ENCODE measurements around the gene POU6F1.

POU6F1 gene

DNA sequence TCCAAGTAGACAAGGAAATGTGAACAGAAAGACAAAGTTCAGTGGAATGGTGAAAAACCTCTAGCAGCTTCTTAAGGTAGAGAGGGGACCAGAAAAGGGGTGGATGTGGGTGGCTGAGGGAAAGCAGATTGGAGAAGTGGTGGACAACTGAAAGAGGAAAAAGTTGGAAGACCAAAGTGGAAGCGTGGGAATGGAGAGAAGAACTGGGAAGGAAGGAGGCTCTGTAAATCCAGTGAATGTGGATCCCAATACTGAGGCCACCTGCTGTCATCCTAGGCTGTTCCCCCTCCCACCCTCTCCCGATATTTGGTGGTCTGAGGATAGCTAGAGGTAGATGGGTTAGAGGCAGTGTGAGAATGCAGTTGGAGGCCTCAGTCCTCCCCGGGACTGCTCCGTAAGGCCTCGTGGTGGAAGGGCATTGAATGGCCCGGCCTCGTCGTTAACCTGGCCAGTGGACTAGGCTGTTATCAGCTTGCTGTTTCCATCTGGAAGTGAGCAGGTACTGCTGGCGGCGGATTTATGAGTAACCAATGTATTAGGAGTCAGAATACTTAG is 822 bp upstream of the POU6F1 start:
- Histone ChIP-seq H3K9me3 (no peaks in the 10 kb centered on the region), H3K36me3 (no peaks in the 10 kb centered on the region), H3K4me3 (ENCODE audit: low read depth in 1 of 2, low read length in 1 of 2) (peak overlapping the region; percentile 85 to 87), H3K4me1 (ENCODE audit: control insufficient read depth in 1 of 2, insufficient read depth in 1 of 2, low read depth in 1 of 2, low read length in 1 of 2) (peaks cover 9 to 11% of the 10 kb centered on the region in 2 experiments), H3K27me3 (peaks cover 13% of the 10 kb centered on the region), H3K27ac (peak overlapping the region; percentile 71)
- TF ChIP-seq, protein P1, sequence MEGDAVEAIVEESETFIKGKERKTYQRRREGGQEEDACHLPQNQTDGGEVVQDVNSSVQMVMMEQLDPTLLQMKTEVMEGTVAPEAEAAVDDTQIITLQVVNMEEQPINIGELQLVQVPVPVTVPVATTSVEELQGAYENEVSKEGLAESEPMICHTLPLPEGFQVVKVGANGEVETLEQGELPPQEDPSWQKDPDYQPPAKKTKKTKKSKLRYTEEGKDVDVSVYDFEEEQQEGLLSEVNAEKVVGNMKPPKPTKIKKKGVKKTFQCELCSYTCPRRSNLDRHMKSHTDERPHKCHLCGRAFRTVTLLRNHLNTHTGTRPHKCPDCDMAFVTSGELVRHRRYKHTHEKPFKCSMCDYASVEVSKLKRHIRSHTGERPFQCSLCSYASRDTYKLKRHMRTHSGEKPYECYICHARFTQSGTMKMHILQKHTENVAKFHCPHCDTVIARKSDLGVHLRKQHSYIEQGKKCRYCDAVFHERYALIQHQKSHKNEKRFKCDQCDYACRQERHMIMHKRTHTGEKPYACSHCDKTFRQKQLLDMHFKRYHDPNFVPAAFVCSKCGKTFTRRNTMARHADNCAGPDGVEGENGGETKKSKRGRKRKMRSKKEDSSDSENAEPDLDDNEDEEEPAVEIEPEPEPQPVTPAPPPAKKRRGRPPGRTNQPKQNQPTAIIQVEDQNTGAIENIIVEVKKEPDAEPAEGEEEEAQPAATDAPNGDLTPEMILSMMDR (IDR thresholded peaks at IDR 0.05) = no peak

DNA sequence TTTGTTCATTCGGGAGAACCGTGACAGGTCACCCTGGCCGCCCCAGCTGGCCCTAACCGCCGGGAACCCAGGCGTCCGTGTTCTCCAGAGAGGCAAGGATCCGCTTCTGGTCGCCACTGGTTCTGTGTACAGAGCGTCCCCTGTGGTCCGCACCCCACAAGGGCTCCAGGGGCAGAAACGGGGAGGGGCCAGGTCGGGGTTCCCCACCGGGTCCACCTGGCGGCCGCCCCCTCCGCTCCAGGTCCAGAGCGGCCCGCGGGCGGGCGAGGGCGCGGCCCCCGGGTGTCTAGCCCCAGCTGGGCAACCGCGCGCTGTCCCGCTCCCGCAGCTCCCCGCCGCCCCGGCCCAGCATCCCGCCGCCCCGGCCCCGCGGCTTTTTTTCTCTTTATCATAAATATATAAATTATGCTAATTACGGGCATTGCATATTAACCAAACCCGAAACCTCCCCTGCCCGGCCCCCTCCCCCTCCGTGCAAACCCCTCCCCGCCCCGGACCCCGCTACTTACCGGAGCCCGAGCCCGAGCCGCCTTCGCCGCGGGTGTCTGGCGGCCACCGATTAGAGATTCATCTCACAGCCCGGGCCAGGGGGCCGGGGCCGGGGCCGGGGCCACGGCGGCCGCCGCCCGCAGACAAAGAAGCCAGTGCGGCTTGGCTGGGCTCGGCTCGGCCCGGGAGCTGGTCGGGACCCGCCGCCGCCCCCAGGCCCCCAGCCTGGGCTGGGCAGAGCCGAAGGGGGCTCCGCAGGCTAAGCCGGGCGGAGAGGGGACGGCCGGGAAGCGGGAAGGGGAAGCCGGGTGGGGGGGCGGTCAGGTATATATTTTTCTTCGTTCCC is 512 bp downstream of the POU6F1 start:
- H3K27ac ChIP-seq = peak overlapping the region; percentile 71
- H3K4me3 ChIP-seq (ENCODE audit: low read depth in 1 of 2, low read length in 1 of 2) = peak overlapping the region; percentile 85 to 87
- no peaks in the 10 kb centered on the region for H3K36me3 ChIP-seq
- peaks cover 13% of the 10 kb centered on the region for H3K27me3 ChIP-seq
- peaks cover 9 to 11% of the 10 kb centered on the region in 2 experiments for H3K4me1 ChIP-seq (ENCODE audit: control insufficient read depth in 1 of 2, insufficient read depth in 1 of 2, low read depth in 1 of 2, low read length in 1 of 2)
- no peaks in the 10 kb centered on the region for H3K9me3 ChIP-seq
- TF ChIP-seq, protein P1 (IDR thresholded peaks at IDR 0.05) = peak; percentile 9

DNA sequence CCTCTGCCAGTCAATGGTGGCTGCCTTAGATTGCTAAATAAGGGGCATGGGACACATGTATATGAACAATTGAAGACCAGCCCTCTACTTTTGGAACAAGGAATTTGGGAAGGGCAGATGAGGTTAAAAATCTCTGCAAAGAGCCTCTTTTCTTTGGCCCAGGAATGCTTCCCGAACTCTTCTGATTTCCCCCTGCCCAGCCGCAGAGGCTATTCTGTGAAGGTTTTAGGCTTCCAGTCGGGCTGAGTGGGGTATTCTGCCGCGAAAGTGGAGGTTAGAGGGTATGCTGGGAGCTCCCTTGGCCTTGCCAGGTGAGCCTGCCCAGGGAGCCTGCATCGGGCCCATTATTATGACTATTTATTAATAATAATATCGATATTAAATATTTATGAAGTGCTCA is 1.2 kb downstream of the POU6F1 start:
- Histone ChIP-seq H3K27ac (no peak overlapping the region), H3K27me3 (peaks cover 13% of the 10 kb centered on the region), H3K36me3 (no peaks in the 10 kb centered on the region), H3K9me3 (no peaks in the 10 kb centered on the region), H3K4me3 (ENCODE audit: low read depth in 1 of 2, low read length in 1 of 2) (peak overlapping the region; percentile 85 to 87), H3K4me1 (ENCODE audit: control insufficient read depth in 1 of 2, insufficient read depth in 1 of 2, low read depth in 1 of 2, low read length in 1 of 2) (peaks cover 9 to 11% of the 10 kb centered on the region in 2 experiments)
- TF ChIP-seq, protein P1 (IDR thresholded peaks at IDR 0.05) = no peak

DNA sequence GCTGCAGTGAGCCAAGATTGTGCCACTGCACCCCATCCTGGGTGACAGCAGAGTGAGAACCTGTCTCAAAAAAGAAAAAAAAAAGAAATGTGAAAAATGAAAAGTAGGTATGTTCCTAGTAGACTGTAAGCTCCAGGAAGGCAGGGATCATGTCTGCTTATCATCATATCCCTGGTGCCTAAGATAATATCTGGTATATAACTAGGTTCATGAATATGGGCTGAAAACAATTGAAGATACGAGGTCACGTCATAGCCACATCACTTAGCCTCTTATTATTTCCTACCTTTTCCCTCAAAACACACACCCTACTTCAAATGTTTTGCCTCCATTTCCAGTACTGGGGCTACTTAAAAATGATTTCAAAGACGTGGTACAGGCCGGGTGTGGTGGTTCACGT is 3.0 kb downstream of the POU6F1 start:
- peaks cover 13% of the 10 kb centered on the region for H3K27me3 ChIP-seq
- H3K9me3 ChIP-seq = no peaks in the 10 kb centered on the region
- H3K4me3 ChIP-seq (ENCODE audit: low read depth in 1 of 2, low read length in 1 of 2) = no peak overlapping the region
- no peak overlapping the region for H3K27ac ChIP-seq
- TF ChIP-seq, protein P1 (IDR thresholded peaks at IDR 0.05) = no peak
- peaks cover 9 to 11% of the 10 kb centered on the region in 2 experiments for H3K4me1 ChIP-seq (ENCODE audit: control insufficient read depth in 1 of 2, insufficient read depth in 1 of 2, low read depth in 1 of 2, low read length in 1 of 2)
- no peaks in the 10 kb centered on the region for H3K36me3 ChIP-seq

DNA sequence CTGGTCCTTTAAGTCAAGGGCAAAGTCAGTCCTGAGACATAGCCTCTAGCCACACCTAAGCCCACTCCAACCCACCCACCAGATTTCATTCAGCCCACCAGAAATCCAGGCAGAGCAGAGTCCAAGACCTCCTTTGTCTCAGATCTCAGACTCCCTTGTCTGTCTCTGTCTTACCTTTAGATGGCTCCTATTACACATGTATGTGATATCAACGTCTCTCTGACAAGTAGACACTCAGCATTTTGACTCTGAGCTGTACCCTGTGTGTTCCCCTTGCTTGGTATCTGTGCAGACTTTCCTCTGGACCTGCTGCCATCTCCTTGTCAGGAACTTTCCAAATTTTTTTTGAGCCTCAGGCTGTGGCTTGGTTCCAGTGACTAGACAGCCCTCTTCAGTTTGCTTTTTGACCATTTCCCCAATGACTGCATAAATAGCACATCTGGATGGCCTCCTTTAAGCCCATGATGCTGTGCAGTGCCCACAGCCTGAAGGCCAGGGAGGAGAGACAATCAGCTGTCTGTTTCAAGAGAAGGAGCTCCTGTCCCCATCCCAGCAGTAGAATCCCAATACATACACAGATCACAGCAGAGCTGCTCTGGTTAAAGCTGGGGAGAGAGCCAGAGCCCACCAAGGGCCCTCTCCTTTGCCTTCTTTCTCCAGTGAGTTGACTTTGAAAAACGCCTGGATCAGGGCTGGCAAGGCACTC is 7.0 kb downstream of the POU6F1 start:
- H3K36me3 ChIP-seq = no peaks in the 10 kb centered on the region
- H3K9me3 ChIP-seq = no peaks in the 10 kb centered on the region
- H3K4me1 ChIP-seq (ENCODE audit: control insufficient read depth in 1 of 2, insufficient read depth in 1 of 2, low read depth in 1 of 2, low read length in 1 of 2) = no peaks in the 10 kb centered on the region
- TF ChIP-seq, protein P1 (IDR thresholded peaks at IDR 0.05) = no peak
- H3K27ac ChIP-seq = no peak overlapping the region
- H3K27me3 ChIP-seq = no peaks in the 10 kb centered on the region
- H3K4me3 ChIP-seq (ENCODE audit: low read depth in 1 of 2, low read length in 1 of 2) = no peak overlapping the region
